Endothelial cell of umbilical vein (primary cell): ENCODE results near the gene DGKI.

Experiments
- POLR2A ChIP-seq: IDR thresholded peaks from 2 replicates; pipeline ENCODE4 v1.6.1; 2012; ENCODE audit warnings: low read depth, mild to moderate bottlenecking, control low read depth, low read length
- POLR2AphosphoS5 ChIP-seq: IDR thresholded peaks from 2 replicates; pipeline ENCODE4 v1.6.1; 2012; ENCODE audit warnings: low read depth, mild to moderate bottlenecking, control low read depth, low read length, moderate library complexity; ENCODE audit not compliant: insufficient read depth
- TF ChIP-seq, protein P1 (sequence below): IDR thresholded peaks from 2 replicates; pipeline ENCODE4 v1.6.1; 2011; ENCODE audit not compliant: insufficient read depth, insufficient read length
- TF ChIP-seq, protein P2 (sequence below), 2 donors: IDR thresholded peaks; 1 replicate in 1 of 2; 2 replicates in 1 of 2; pipeline ENCODE4 v1.5.1; 2011; ENCODE audit warnings: low read length in 2 of 2, mild to moderate bottlenecking in 2 of 2, moderate library complexity in 2 of 2, control low read depth in 1 of 2, inconsistent platforms in 1 of 2, low read depth in 1 of 2; ENCODE audit not compliant: insufficient read depth in 1 of 2; ENCODE audit errors: extremely low read depth in 1 of 2

DNA sequence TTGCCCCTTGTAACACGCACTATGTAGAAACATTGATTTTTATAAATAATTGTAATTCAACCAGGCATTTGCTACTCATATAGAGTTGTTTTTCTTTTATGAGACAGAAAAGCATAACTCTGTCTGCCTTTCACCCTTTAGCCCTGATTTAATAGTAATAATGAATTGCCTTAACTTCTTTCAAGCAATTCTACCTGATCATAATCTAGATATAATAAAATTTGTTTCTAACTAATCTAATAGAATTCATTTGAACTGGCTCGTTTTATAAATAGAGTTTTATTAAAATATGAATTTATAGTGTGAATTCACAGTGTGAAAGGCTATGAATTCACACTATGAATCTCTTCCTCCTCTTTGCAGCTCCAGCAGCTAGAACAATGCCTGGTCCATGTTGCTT is 319.1 kb downstream of the DGKI start:
- TF ChIP-seq, protein P1, sequence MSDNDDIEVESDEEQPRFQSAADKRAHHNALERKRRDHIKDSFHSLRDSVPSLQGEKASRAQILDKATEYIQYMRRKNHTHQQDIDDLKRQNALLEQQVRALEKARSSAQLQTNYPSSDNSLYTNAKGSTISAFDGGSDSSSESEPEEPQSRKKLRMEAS, result no peak
- no peak for TF ChIP-seq POLR2AphosphoS5
- TF ChIP-seq POLR2A, result no peak
- TF ChIP-seq, protein P2, sequence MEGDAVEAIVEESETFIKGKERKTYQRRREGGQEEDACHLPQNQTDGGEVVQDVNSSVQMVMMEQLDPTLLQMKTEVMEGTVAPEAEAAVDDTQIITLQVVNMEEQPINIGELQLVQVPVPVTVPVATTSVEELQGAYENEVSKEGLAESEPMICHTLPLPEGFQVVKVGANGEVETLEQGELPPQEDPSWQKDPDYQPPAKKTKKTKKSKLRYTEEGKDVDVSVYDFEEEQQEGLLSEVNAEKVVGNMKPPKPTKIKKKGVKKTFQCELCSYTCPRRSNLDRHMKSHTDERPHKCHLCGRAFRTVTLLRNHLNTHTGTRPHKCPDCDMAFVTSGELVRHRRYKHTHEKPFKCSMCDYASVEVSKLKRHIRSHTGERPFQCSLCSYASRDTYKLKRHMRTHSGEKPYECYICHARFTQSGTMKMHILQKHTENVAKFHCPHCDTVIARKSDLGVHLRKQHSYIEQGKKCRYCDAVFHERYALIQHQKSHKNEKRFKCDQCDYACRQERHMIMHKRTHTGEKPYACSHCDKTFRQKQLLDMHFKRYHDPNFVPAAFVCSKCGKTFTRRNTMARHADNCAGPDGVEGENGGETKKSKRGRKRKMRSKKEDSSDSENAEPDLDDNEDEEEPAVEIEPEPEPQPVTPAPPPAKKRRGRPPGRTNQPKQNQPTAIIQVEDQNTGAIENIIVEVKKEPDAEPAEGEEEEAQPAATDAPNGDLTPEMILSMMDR (IDR thresholded peaks at IDR 0.05; ENCODE audit: extremely low read depth in 1 of 2, insufficient read depth in 1 of 2, low read depth in 1 of 2, low read length in 2 of 2), result no peak
